ENCODE measurements around the gene POTEF.
"Not testable (repeated sequence)": the region's sequence is repeated elsewhere in the genome, so short reads cannot be mapped to it uniquely, and the experiment has no call there.

The POTEF gene

DNA sequence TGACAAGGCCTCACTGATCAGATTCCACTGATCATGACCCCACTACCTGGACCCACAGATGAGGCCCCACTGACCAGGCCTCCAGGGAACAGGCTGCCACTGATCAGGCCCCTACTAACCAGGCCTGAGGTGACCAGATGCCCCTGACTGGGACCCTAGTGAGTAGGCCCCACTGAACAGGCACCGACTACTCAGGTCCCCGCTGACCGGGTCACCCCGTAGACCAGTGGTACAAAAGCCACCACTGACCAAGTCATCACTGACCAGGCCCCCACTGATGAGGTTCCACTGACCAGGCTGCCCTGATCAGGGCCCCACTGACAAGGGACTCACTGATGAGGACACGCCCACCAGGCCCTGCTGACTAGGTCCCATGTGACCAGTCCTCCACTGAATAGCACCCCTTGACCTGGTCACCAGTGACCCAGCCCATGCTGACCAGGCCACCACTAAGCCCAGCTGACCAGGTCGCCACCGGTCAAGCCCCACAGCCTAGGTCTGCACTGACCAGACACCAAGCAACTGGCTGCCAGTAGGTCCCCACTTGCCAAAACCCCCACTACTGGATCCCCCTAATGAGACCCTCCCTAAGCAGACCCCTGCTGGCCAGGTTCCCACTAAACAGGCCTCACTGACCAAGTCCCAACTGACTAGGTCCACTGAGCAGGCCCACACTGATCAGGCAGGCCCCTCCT, 75.7 kb downstream of the POTEF start:
- not testable (repeated sequence) for H3K4me1 ChIP-seq (ENCODE audit: control insufficient read depth, low read depth, low read length); H3K27me3 ChIP-seq (ENCODE audit: control insufficient read depth, insufficient read depth, low read length); H3K9ac ChIP-seq (ENCODE audit: low read length); H3K4me3 ChIP-seq (ENCODE audit: low read length); H3K9me3 ChIP-seq (ENCODE audit: control insufficient read depth, low read depth, low read length); H3K36me3 ChIP-seq (ENCODE audit: control insufficient read depth, low read depth, low read length); H3K27ac ChIP-seq (ENCODE audit: low read length)

DNA sequence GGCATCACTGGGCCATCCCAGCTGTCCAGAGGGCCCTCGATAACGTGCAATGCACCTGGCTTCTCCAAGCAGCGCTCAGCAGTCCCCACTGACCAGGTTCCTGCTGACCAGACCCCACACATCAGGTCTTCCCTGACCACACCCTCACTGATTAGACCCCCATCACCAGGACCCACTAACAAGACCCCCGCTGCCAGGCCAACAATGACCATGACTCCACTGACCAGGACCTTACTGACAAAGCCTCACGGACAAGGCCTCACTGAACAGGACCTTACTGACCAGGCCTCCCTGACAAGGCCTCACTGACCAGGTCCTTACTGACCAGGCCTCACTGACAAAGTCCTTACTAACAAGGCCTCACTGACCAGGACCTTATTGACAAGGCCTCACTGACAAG, 76.6 kb downstream of the POTEF start:
- H3K4me3 ChIP-seq (ENCODE audit: low read length); H3K9me3 ChIP-seq (ENCODE audit: control insufficient read depth, low read depth, low read length); H3K27me3 ChIP-seq (ENCODE audit: control insufficient read depth, insufficient read depth, low read length); H3K9ac ChIP-seq (ENCODE audit: low read length); H3K27ac ChIP-seq (ENCODE audit: low read length); H3K36me3 ChIP-seq (ENCODE audit: control insufficient read depth, low read depth, low read length); H3K4me1 ChIP-seq (ENCODE audit: control insufficient read depth, low read depth, low read length): not testable (repeated sequence)

GRCh38 chr2:130048422-130048821, 80.6 kb downstream of the POTEF start:
- not testable (repeated sequence) for H3K4me1 ChIP-seq (ENCODE audit: control insufficient read depth, low read depth, low read length); H3K36me3 ChIP-seq (ENCODE audit: control insufficient read depth, low read depth, low read length)

DNA sequence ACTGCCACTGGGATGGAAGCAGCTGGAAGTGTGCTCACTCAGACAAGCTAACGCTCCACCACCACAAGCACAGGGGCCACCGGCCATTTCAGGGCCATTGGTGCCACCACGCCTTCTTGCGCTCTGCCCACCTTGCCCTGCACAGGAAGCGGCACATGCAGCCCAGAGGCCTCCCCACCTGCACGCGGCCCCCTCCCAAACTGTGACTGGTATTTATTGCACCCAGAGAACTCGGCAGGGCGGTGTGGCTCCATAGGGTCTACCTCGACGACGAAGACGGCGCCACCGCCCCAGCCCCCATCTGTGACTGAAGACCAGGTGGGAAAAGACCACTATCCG, 90.8 kb downstream of the POTEF start:
- H3K27me3 ChIP-seq (ENCODE audit: control insufficient read depth, insufficient read depth, low read length); H3K9me3 ChIP-seq (ENCODE audit: control insufficient read depth, low read depth, low read length); H3K36me3 ChIP-seq (ENCODE audit: control insufficient read depth, low read depth, low read length); H3K4me1 ChIP-seq (ENCODE audit: control insufficient read depth, low read depth, low read length); H3K4me3 ChIP-seq (ENCODE audit: low read length); H3K9ac ChIP-seq (ENCODE audit: low read length); H3K27ac ChIP-seq (ENCODE audit: low read length): not testable (repeated sequence)

More at GRCh38 chr2:130048422-130048821, 80.6 kb downstream of the POTEF start:
- H3K9me3 ChIP-seq (ENCODE audit: control insufficient read depth, low read depth, low read length); H3K9ac ChIP-seq (ENCODE audit: low read length); H3K27ac ChIP-seq (ENCODE audit: low read length); H3K4me3 ChIP-seq (ENCODE audit: low read length); H3K27me3 ChIP-seq (ENCODE audit: control insufficient read depth, insufficient read depth, low read length): not testable (repeated sequence)

DNA sequence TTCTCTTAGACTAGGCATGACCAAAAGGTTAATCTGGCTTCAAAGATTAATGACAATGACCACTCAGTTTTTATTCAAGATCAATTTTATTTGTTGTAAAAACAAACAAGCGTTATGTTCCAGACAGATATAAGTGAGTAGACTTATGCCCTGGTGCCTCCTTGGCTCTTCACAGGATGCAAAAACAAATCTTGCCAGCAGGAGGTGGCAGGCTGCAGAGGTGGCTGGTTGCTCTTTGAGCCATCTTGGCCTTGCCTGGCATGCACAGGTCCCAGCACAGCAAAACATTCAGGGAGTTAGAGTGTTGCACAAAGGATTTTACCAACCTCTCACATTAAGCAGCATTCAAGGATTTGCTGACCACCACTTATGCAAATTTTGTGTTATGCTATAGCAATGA, 103.1 kb downstream of the POTEF start:
- not testable (repeated sequence) for H3K4me1 ChIP-seq (ENCODE audit: control insufficient read depth, low read depth, low read length); H3K9me3 ChIP-seq (ENCODE audit: control insufficient read depth, low read depth, low read length); H3K27ac ChIP-seq (ENCODE audit: low read length); H3K4me3 ChIP-seq (ENCODE audit: low read length); H3K9ac ChIP-seq (ENCODE audit: low read length); H3K36me3 ChIP-seq (ENCODE audit: control insufficient read depth, low read depth, low read length); H3K27me3 ChIP-seq (ENCODE audit: control insufficient read depth, insufficient read depth, low read length)
